Subcutaneous adipose tissue (tissue), 4 donors: Measurements from ENCODE around the gene ACP2. TPM values are rescaled to one million over a fixed set of nuclear protein-coding genes. Genes with fewer than 3 reads are reported as not detected.

Experiments used
- CTCF ChIP-seq: fragments of 450-650 bp; IDR thresholded peaks from one replicate; pipeline ENCODE4 v1.5.1; 2016; ENCODE audit warnings: low read depth, mild to moderate bottlenecking, control low read depth, antibody characterized with exemption, moderate library complexity
- total RNA-seq, 4 donors: library from RNA; depleted of rRNA; stranded (reverse); fragments of >200 nt; gene quantifications; one replicate each; pipeline ENCODE4 v1.1.0, GENCODE V29; 2016

Gene ACP2
- total RNA-seq, 4 donors from 2014 or later = 30.7 to 116 (median 42.3) TPM

- no peak for TF ChIP-seq CTCF
Measured at GRCh38 chr11:47268448-47269001, 19.9 kb upstream of the ACP2 start.

DNA sequence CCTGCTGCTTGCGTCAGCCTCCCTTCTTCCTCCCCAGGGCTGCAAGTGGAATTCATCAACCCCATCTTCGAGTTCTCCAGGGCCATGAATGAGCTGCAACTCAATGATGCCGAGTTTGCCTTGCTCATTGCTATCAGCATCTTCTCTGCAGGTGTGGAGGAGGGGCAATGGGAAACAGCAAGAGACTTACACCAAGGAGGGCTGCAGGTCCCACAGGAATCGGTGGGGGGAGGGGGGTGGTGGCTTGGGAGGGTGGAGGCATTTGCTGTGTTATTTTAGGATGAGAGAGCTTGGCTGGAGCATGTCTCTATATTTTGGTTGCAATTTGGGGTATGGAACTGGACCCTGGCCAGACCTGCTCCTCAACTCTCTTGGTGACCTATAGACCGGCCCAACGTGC is 19.3 kb upstream of the ACP2 start:
- TF ChIP-seq CTCF = no peak

DNA sequence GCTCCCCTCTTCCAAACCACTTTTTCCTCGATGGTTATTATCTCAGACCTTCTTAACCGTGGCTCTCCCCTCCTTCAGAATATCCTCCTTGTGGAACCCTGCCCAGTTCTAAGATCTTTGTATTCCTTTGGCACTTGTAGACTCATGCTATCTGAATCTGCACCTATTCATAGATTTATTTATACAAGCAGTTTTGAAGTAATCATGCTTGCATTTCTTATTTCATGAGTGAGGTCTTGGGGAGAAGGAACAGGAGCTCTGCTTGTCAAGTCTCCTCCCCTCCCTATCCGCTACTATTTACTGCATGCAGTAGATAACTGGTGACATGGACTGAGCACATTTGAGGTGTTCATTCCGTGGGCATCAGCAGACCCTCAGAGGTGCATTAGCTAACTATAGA is 15.9 kb upstream of the ACP2 start:
- no peak for TF ChIP-seq CTCF

- TF ChIP-seq CTCF = no peak
Measured at GRCh38 chr11:47264119-47264518, 15.5 kb upstream of the ACP2 start.

- no peak for TF ChIP-seq CTCF
Measured at GRCh38 chr11:47261291-47261800, 12.7 kb upstream of the ACP2 start.

DNA sequence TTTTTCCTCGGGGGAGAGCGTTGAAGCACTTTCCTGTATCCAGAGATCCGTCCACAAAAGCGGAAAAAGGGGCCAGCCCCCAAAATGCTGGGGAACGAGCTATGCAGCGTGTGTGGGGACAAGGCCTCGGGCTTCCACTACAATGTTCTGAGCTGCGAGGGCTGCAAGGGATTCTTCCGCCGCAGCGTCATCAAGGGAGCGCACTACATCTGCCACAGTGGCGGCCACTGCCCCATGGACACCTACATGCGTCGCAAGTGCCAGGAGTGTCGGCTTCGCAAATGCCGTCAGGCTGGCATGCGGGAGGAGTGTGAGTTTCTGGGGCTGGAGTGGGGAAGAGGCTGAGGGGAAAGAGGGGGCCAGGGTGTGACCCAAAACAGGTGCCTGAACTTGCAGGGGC is 11.8 kb upstream of the ACP2 start:
- no peak for TF ChIP-seq CTCF

DNA sequence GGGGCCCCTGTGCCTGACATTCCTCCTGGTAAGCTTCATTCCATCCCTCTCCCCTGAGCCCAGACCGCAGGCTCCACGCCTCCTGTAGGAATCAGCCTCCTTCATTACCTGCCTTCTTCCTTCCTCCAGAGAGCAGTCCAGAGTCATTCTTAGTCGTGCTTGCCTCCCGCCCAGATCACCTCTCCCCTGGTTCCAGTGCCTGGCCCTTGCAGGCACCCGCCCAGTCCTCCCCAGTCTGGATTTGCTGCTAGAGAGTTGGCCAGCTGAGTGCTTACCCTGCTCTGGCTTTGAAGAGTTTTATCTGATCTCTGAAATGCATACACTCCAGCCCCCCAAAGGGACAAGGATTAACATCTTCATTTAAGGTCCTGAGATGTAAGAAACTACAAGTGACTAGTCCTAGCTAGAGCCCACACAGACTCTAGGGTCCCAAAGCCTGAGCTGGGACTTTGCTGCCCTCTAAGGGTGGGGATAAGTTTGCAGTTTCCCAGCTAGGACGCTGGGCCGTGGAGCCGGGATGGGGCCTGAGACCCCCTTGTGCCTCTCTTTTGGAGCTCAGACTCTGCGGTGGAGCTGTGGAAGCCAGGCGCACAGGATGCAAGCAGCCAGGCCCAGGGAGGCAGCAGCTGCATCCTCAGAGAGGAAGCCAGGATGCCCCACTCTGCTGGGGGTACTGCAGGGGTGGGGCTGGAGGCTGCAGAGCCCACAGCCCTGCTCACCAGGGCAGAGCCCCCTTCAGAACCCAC is 10.8 kb upstream of the ACP2 start:
- TF ChIP-seq CTCF = no peak
